Tibial artery (tissue), 4 donors: ENCODE measurements around the gene GALNT10.

ENCODE experiments used
- DNase-seq, 2 donors: peaks; one replicate each; pipeline ENCODE4 v3.0.0-alpha.2; 2019
- H3K27ac ChIP-seq, 2 donors: fragments of 200-600 bp; sonication (generic) in 1 of 2; 1 replicate in 1 of 2; 2 replicates in 1 of 2; pipeline ENCODE4 v1.5.1; 2018 to 2019; ENCODE audit warnings: mild to moderate bottlenecking in 1 of 2
- H3K27me3 ChIP-seq, 2 donors: fragments of 200-600 bp; sonication (generic) in 1 of 2; one replicate each; pipeline versions ENCODE4 v1.5.1 to v1.6.0; 2016 to 2019
- H3K36me3 ChIP-seq, 3 donors: fragments of 200-600 bp; sonication (generic) in 2 of 3; one replicate each; pipeline ENCODE4 v1.5.1; 2016 to 2019; ENCODE audit warnings: mild to moderate bottlenecking in 2 of 3
- H3K4me1 ChIP-seq, 4 donors: fragments of 200-600 bp; sonication (generic) in 2 of 4; 1 replicate in 3 of 4; 2 replicates in 1 of 4; pipeline ENCODE4 v1.5.1; 2016 to 2019
- H3K4me3 ChIP-seq, 2 donors: fragments of 200-600 bp; sonication (generic) in 1 of 2; 1 replicate in 1 of 2; 2 replicates in 1 of 2; pipeline ENCODE4 v1.5.1; 2018 to 2019; ENCODE audit warnings: mild to moderate bottlenecking in 2 of 2
- H3K9me3 ChIP-seq, 3 donors: fragments of 200-600 bp; sonication (generic) in 1 of 3; one replicate each; pipeline ENCODE4 v1.5.1; 2016 to 2019
- intact Hi-C: fragments of 100-400 bp; cut with DNase I; formaldehyde crosslinking; loops from one replicate; pipeline ENCODE4 v1.15.0; 2023; ENCODE audit warnings: low total_unique reads
- TF ChIP-seq, protein P1 (sequence below), 2 experiments: fragments of 200-600 bp in 1 of 2; fragments of 450-650 bp in 1 of 2; IDR thresholded peaks; one replicate each; pipeline ENCODE4 v1.5.1; 2017 to 2019; ENCODE audit warnings: antibody characterized with exemption in 2 of 2, mild to moderate bottlenecking in 1 of 2, moderate library complexity in 1 of 2

GALNT10 gene

DNA sequence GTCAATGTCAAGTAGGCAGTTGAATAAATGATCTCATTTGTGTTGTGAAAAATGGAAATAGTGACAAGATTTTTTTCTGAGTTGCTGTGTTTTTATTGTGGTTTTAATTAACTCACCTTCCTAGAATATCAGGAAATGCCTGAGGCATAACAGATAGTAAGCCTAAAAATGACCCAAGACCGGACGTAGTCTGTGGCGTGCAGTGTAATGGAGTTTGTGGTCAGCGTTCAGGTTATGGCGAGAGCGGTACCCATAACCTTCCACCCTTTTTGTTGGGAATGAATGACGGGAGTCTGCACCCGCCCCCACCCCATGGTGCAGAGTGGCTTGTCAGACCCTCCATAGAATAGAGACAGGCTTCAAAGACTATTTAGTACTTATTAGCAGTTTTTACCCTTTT is 119.3 kb downstream of the GALNT10 start:
- Histone ChIP-seq H3K9me3 (no peaks in the 10 kb centered on the region), H3K4me1 (peaks cover 0 to 22% (median 9%) of the 10 kb centered on the region in 4 donors), H3K27ac (no peak overlapping the region), H3K4me3 (no peak overlapping the region), H3K36me3 (peaks cover 0 to 4% (median 0%) of the 10 kb centered on the region in 3 donors), H3K27me3 (no peaks in the 10 kb centered on the region)
- no peak for DNase-seq
- intact Hi-C loops = no loop called here
- TF ChIP-seq, protein P1, sequence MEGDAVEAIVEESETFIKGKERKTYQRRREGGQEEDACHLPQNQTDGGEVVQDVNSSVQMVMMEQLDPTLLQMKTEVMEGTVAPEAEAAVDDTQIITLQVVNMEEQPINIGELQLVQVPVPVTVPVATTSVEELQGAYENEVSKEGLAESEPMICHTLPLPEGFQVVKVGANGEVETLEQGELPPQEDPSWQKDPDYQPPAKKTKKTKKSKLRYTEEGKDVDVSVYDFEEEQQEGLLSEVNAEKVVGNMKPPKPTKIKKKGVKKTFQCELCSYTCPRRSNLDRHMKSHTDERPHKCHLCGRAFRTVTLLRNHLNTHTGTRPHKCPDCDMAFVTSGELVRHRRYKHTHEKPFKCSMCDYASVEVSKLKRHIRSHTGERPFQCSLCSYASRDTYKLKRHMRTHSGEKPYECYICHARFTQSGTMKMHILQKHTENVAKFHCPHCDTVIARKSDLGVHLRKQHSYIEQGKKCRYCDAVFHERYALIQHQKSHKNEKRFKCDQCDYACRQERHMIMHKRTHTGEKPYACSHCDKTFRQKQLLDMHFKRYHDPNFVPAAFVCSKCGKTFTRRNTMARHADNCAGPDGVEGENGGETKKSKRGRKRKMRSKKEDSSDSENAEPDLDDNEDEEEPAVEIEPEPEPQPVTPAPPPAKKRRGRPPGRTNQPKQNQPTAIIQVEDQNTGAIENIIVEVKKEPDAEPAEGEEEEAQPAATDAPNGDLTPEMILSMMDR (IDR thresholded peaks at IDR 0.05) = no peak

DNA sequence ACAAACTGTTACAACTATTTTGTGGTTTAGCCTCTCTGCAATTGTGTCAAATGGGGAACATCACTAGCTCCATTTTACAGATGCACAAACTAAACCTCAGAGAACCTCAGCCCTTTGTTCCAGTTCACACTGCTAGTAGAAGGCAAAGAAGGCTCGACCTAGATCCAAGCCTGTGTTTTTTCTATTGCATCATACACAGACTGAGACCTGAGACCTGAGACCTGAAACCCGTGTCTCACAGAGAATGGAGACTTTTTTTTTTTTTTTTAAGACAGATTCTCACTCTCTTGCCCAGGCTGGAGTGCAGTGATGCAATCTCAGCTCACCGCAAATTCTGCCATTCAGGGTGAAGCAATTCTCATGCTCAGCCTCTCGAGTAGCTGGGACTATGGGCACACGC is 120.8 kb downstream of the GALNT10 start:
- intact Hi-C loops = no loop called here
- TF ChIP-seq, protein P1 (IDR thresholded peaks at IDR 0.05) = no peak
- Histone ChIP-seq H3K27me3 (no peaks in the 10 kb centered on the region), H3K9me3 (no peaks in the 10 kb centered on the region), H3K36me3 (no peaks in the 10 kb centered on the region), H3K27ac (no peak overlapping the region), H3K4me3 (no peak overlapping the region), H3K4me1 (peaks cover 0 to 29% (median 15%) of the 10 kb centered on the region in 4 donors)
- DNase-seq = no peak

DNA sequence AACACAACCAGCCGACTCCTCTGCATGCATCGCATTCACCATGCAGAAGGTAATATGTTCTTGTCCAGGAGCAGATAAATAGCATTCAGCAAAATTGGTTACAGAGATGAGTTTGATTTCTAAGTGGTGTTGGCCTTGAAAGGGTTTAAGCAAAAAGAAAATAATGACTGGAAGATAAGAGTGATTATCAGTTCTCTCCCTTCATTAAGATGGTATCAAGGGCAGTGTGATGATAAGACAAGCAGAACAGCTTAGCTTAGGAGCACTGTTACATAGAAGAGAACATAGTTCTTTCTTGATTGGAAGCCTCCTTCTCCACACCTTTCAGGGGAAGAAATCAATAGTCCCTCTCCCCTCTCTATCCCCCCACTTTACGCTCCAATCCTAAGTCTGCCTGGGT is 121.5 kb downstream of the GALNT10 start:
- Histone ChIP-seq H3K36me3 (no peaks in the 10 kb centered on the region), H3K4me1 (peaks cover 0 to 35% (median 16%) of the 10 kb centered on the region in 4 donors), H3K27ac (peak overlapping the region in 1 of 2 donors; percentile 27), H3K9me3 (no peaks in the 10 kb centered on the region), H3K27me3 (no peaks in the 10 kb centered on the region), H3K4me3 (no peak overlapping the region)
- intact Hi-C loops = no loop called here
- TF ChIP-seq, protein P1 (IDR thresholded peaks at IDR 0.05) = no peak
- DNase-seq = no peak

DNA sequence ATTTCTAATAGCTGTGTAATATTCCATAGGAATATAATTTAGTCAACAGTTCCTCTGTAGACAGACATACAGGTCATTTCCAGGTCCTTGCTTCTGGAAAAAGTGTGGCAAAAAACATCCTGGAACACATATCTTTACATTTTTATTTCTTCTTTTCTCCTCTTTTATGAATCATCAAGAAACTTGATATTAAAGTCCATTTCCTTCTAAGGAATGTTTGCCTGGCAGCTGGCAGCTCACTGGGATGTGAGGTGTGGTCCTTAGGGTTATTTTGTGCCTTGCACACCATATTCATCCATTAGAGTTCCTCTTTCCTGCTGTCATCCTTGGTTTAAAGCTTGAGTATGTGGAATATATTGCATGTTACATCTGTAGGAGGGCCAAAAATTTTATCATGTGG is 122.0 kb downstream of the GALNT10 start:
- H3K4me1 ChIP-seq = peaks cover 0 to 41% (median 17%) of the 10 kb centered on the region in 4 donors
- peak overlapping the region in 1 of 2 donors; percentile 27 for H3K27ac ChIP-seq
- H3K4me3 ChIP-seq = no peak overlapping the region
- TF ChIP-seq, protein P1 (IDR thresholded peaks at IDR 0.05) = no peak
- H3K9me3 ChIP-seq = no peaks in the 10 kb centered on the region
- intact Hi-C loops = no loop called here
- no peak for DNase-seq
- no peaks in the 10 kb centered on the region for H3K36me3 ChIP-seq
- no peaks in the 10 kb centered on the region for H3K27me3 ChIP-seq

DNA sequence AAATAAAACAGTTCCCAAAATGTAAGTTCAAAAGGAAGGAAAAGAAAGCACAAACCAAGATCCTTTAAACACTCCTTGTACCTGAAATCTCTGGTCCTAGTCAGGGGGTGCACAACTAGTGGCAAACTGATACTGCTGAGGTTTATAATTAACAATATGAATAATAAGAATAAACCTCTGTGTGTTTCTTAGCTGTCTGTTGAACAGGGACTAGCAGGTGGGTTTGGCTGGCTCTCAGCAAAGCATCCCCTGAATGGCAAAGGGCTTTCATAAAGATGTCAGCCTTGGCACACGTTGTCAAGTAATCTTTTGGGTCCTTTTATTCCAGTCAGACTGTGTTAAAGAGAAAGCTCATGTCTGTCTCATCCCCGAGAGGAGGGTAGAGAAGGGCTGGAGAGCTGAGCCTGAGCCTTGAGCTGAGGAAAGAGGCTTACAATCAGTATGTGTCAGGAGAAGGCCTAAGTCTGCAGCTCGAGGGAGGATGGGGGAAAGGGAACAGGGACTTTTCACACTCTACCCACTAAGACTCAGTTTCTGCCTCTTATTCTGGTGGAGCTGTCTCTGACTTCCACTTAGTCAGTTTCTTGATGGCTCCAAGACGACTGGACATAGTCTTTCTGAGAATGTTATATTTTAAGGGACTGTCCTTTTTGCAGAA is 123.0 kb downstream of the GALNT10 start:
- intact Hi-C loops = no loop called here
- DNase-seq = no peak

More for the DNA sequence above, 123.0 kb downstream of the GALNT10 start:
- Histone ChIP-seq H3K4me1 (peaks cover 0 to 45% (median 20%) of the 10 kb centered on the region in 4 donors), H3K9me3 (no peaks in the 10 kb centered on the region), H3K4me3 (no peak overlapping the region), H3K27me3 (no peaks in the 10 kb centered on the region), H3K36me3 (no peaks in the 10 kb centered on the region), H3K27ac (no peak overlapping the region)
- TF ChIP-seq, protein P1 (IDR thresholded peaks at IDR 0.05) = no peak
